Measurements from ENCODE around the gene ARPC5. TPM values are rescaled to one million over a fixed set of nuclear protein-coding genes. Genes with fewer than 3 reads are reported as not detected.

Gene ARPC5
- total RNA-seq, 1 experiment from 2014 or later: 104 TPM

DNA sequence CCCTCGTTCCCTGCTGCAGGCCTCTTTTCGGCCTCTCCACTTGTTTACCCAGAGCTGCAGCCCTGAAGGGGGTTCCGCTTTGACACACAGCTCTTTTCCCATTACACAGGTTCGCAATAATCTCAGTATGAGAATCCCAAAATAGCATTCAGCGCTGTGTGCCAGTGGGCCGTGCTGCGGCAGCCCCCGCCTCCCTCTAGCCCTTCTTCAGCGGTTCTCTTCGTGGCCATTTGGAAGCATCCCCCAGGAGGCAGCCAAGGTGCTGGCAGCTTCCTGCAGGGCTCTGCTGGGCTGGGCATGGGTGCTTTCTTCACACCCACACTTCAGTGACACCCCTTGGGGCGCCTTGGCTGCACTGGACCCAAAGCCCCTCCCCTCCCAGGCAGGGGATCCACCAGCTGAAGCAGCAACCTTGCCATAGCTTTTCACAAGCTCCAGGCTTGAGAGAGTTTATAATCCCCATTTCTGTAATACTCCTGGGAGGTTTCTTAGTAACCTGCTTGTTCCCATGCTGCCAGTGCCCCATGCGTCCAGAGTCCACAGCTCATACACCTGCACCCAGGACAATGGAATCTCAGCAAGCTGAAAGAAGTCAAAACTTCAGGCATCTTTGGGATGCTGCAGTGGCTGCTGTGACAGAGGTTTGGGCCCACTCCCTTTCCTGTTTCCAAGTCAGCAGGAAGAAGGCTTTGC lies 53.4 kb downstream of the ARPC5 start:
- intact Hi-C loops (cut with micrococcal nuclease; ENCODE audit: unreplicated experiment) (no loop called here), in situ Hi-C loops (cut with HindIII; ENCODE audit: low pct_unique_long_range_greater_than_20kb, low sequenced_read_pairs) (no loop called here)
- DNase-seq (ENCODE audit: low read depth, low spot score) (no peak), ATAC-seq (no peak)
- Histone ChIP-seq H3K27me3 (ENCODE audit: control insufficient read depth, insufficient read depth, low read length) (no peaks in the 10 kb centered on the region), H3K27ac (ENCODE audit: low read length) (no peak overlapping the region), H3K4me3 (ENCODE audit: low read depth in 2 of 2, low read length in 2 of 2) (no peak overlapping the region), H3K9me3 (ENCODE audit: control insufficient read depth, insufficient read depth, low read depth, low read length) (no peaks in the 10 kb centered on the region), H3K4me1 (ENCODE audit: control insufficient read depth, insufficient read depth, low read length) (no peaks in the 10 kb centered on the region), H3K36me3 (ENCODE audit: control insufficient read depth, insufficient read depth, low read length) (no peaks in the 10 kb centered on the region)
- TF ChIP-seq, protein P1, sequence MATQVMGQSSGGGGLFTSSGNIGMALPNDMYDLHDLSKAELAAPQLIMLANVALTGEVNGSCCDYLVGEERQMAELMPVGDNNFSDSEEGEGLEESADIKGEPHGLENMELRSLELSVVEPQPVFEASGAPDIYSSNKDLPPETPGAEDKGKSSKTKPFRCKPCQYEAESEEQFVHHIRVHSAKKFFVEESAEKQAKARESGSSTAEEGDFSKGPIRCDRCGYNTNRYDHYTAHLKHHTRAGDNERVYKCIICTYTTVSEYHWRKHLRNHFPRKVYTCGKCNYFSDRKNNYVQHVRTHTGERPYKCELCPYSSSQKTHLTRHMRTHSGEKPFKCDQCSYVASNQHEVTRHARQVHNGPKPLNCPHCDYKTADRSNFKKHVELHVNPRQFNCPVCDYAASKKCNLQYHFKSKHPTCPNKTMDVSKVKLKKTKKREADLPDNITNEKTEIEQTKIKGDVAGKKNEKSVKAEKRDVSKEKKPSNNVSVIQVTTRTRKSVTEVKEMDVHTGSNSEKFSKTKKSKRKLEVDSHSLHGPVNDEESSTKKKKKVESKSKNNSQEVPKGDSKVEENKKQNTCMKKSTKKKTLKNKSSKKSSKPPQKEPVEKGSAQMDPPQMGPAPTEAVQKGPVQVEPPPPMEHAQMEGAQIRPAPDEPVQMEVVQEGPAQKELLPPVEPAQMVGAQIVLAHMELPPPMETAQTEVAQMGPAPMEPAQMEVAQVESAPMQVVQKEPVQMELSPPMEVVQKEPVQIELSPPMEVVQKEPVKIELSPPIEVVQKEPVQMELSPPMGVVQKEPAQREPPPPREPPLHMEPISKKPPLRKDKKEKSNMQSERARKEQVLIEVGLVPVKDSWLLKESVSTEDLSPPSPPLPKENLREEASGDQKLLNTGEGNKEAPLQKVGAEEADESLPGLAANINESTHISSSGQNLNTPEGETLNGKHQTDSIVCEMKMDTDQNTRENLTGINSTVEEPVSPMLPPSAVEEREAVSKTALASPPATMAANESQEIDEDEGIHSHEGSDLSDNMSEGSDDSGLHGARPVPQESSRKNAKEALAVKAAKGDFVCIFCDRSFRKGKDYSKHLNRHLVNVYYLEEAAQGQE (IDR thresholded peaks at IDR 0.05; ENCODE audit: insufficient read depth in 1 of 2, low read depth in 2 of 2, low read length in 1 of 2): no peak
- TF ChIP-seq, protein P2, sequence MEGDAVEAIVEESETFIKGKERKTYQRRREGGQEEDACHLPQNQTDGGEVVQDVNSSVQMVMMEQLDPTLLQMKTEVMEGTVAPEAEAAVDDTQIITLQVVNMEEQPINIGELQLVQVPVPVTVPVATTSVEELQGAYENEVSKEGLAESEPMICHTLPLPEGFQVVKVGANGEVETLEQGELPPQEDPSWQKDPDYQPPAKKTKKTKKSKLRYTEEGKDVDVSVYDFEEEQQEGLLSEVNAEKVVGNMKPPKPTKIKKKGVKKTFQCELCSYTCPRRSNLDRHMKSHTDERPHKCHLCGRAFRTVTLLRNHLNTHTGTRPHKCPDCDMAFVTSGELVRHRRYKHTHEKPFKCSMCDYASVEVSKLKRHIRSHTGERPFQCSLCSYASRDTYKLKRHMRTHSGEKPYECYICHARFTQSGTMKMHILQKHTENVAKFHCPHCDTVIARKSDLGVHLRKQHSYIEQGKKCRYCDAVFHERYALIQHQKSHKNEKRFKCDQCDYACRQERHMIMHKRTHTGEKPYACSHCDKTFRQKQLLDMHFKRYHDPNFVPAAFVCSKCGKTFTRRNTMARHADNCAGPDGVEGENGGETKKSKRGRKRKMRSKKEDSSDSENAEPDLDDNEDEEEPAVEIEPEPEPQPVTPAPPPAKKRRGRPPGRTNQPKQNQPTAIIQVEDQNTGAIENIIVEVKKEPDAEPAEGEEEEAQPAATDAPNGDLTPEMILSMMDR (IDR thresholded peaks at IDR 0.05): no peak
- no peak for TF ChIP-seq TCF7L2 (IDR thresholded peaks at IDR 0.05; ENCODE audit: low read depth, low read length)
- TF ChIP-seq SIN3A (IDR thresholded peaks at IDR 0.05; ENCODE audit: borderline replicate concordance, insufficient read depth, low read depth, low read length): no peak
- TF ChIP-seq POLR2AphosphoS5 (IDR thresholded peaks at IDR 0.05; ENCODE audit: low read depth, low read length): no peak
- POLR2A ChIA-PET: no interaction called here
- CTCF ChIA-PET: no interaction called here
- no TSS peak for BruUV-seq (replicated peaks)

DNA sequence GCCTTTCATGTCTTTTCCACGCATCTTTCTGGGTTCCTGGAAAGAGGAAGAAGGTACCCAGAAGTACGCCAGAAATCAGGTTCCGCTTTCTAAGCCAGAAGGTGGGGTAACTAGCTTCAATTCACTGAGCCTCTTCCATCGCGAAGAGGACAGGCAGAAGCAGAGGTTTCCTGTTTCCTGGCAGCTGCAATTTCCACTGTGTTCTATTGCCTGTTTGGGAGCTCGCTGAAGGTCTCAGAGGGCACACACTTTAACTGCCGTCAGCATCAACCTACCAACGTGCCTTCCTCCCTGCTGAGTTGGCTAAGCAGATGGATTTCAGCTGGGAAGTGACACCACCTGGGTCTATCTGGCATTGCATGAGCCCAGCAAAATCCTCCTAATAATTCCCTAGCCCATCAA lies 55.3 kb downstream of the ARPC5 start:
- CTCF ChIA-PET: interaction anchor here (0.7 kb wide), 1 partner anchor 88 kb away, joined by 4 read pairs; no protein-coding TSS in a partner anchor
- TF ChIP-seq TCF7L2 (IDR thresholded peaks at IDR 0.05; ENCODE audit: low read depth, low read length): no peak
- no peak for TF ChIP-seq SIN3A (IDR thresholded peaks at IDR 0.05; ENCODE audit: borderline replicate concordance, insufficient read depth, low read depth, low read length)
- no peak for TF ChIP-seq POLR2AphosphoS5 (IDR thresholded peaks at IDR 0.05; ENCODE audit: low read depth, low read length)
- TF ChIP-seq, protein P1 (IDR thresholded peaks at IDR 0.05; ENCODE audit: insufficient read depth in 1 of 2, low read depth in 2 of 2, low read length in 1 of 2): no peak
- TF ChIP-seq, protein P2 (IDR thresholded peaks at IDR 0.05): no peak; the same call in 1 of the 2 replicates
- H3K4me1 ChIP-seq (ENCODE audit: control insufficient read depth, insufficient read depth, low read length): no peaks in the 10 kb centered on the region
- no peaks in the 10 kb centered on the region for H3K27me3 ChIP-seq (ENCODE audit: control insufficient read depth, insufficient read depth, low read length)
- no peaks in the 10 kb centered on the region for H3K36me3 ChIP-seq (ENCODE audit: control insufficient read depth, insufficient read depth, low read length)
- intact Hi-C loops (cut with micrococcal nuclease; ENCODE audit: unreplicated experiment): no loop called here
- BruUV-seq (replicated peaks): no TSS peak
- ATAC-seq (peak; percentile 87), DNase-seq (ENCODE audit: low read depth, low spot score) (peak; percentile 33)
- H3K4me3 ChIP-seq (ENCODE audit: low read depth in 2 of 2, low read length in 2 of 2): no peak overlapping the region
- no peak overlapping the region for H3K27ac ChIP-seq (ENCODE audit: low read length)
- POLR2A ChIA-PET: no interaction called here
- H3K9me3 ChIP-seq (ENCODE audit: control insufficient read depth, insufficient read depth, low read depth, low read length): no peaks in the 10 kb centered on the region
- in situ Hi-C loops (cut with HindIII; ENCODE audit: low pct_unique_long_range_greater_than_20kb, low sequenced_read_pairs): no loop called here
